T follicular helper cell (primary cell): ENCODE results near the gene CDH4.

Source experiments
- DNase-seq: peaks from one replicate; pipeline ENCODE4 v3.0.0-alpha.2; 2020; ENCODE audit warnings: low read depth

Gene CDH4

GRCh38 chr20:61634376-61635145, 382.5 kb downstream of the CDH4 start:
- DNase-seq = no peak

DNA sequence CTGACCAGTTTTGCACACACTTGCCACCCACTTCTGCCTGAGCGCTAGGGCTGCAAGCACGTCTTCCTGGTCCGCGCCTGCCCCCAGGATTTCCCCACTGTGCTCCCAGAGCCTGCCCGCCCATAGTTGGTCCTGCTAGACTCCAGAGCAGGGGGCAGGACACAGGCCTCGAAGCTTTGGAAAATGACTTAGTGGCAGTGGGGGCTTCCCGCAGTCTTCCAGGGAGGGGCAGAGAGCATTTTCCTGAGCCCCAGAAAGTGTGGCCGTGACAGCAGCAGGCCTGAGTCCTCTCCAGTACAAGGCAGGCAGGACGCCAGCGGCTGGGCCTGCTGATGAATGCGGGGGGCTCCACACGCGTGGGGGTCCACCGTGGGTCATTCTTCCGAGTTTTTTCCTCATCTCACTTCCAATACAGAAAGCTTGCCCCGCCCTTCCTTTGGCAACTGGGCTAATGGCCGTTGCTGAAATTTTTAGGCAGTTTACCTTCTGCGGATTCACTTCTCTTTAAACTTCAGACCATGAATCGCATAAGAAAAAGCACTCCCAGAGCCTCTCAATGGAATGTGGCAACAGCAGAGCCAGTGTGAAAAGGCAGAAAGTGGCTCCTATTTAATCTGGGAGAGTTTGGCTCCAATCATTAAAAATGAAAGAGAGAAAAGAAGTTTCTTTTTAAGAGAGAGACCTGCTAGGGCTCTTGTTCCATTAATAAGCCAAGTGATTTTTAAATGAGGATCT, 383.8 kb downstream of the CDH4 start:
- no peak for DNase-seq

DNA sequence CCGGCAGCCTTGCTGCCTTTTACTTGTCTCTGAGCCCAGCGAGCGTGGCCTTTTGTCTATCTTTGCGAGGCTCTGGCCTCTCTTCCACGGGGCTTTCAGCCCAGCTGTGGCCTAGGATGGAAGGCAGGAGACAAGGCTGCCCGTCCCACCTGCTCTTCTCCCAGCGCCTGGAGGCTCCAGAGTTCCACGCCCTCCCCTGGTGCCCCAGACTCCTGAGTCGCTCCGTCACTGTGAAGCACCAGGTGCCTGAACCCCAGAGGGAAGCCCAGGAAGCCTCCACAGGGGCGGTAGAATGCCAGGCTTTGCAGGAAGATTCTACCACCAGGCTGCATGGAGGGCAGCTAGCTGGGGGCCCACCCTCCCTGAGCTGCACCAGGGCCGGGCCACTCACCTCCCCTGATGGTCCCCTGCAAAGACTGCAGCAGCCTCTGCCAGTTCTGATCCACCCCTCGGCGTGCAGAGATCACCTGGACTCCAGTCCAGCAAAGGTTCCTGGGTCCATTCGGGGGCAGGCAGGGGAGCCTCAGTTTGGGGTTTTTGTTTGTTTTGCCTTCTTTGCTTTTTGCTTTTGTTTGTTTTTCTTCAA, 384.6 kb downstream of the CDH4 start:
- no peak for DNase-seq

- no peak for DNase-seq
Measured at GRCh38 chr20:61638802-61639585, 386.9 kb downstream of the CDH4 start.

GRCh38 chr20:61640131-61640870, 388.2 kb downstream of the CDH4 start:
- DNase-seq = no peak

GRCh38 chr20:61640871-61641245, 388.8 kb downstream of the CDH4 start:
- no peak for DNase-seq

GRCh38 chr20:61643656-61644377, 391.8 kb downstream of the CDH4 start:
- DNase-seq = no peak

GRCh38 chr20:61644378-61645076, 392.5 kb downstream of the CDH4 start:
- DNase-seq = no peak

- no peak for DNase-seq
Measured at GRCh38 chr20:61645732-61646131, 393.7 kb downstream of the CDH4 start.

DNA sequence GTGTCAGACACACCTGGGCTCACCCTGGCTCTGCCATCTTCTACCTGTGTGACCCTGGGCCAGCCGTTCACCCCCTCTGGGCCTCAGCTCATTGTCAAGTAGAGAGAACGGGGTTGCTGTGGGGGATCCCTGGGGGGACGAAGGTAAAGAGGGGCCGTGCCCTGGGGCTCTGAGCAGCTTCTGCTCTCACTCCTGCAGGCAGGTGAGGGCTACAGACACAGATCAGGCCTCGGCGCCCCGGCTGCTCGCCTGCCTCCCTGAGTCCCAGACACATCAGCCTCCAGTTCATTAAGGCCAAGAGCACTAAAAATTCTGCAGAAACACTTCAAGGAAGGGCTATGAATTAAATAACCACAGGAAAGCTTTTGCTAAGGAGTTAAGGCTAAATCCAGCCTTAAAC, 394.4 kb downstream of the CDH4 start:
- no peak for DNase-seq

GRCh38 chr20:61646986-61647385, 394.9 kb downstream of the CDH4 start:
- no peak for DNase-seq

DNA sequence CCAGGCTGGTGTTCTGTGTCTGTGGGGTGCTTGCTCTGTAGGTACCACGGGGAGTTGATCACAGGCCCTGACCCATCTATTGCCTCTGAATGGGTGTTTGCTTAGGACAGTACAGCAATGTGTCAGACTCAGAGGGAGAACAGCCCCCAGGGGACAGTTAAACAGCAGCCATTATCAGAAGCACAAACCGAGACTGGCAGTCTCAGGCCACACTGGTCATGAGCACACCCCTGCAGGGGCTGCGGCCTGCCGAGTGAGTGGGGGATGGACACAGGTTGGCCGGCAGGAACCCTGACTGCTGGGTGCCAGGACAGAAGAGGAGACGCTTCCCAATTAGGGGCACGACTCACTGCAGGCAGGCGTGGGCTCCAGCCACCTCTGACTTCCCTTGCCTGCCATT, 395.6 kb downstream of the CDH4 start:
- DNase-seq = no peak

GRCh38 chr20:61649105-61649859, 397.2 kb downstream of the CDH4 start:
- DNase-seq = no peak

GRCh38 chr20:61649860-61650162, 397.8 kb downstream of the CDH4 start:
- DNase-seq = no peak

- no peak for DNase-seq
Measured at GRCh38 chr20:61650912-61651733, 399.1 kb downstream of the CDH4 start.

GRCh38 chr20:61652146-61652545, 400.1 kb downstream of the CDH4 start:
- no peak for DNase-seq

DNA sequence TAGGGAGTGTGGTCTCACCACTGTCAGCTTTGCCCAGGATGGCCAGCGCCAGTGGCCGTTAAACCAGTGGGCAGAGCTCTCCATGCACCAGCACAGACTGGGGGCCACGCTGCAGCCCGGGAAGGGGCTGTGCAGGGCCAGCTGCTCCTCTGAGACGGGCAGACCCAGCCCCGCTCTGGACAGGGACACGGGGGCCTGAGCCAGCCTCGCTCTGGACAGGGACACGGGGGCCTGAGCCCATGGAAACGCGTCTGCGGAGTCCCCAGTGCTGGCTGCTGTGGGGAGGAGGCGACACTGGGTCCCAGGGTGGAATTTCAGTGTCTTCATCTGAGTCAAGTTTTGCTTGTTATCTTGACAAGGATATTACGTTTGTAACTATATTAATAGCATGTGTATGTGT, 402.7 kb downstream of the CDH4 start:
- DNase-seq = no peak

DNA sequence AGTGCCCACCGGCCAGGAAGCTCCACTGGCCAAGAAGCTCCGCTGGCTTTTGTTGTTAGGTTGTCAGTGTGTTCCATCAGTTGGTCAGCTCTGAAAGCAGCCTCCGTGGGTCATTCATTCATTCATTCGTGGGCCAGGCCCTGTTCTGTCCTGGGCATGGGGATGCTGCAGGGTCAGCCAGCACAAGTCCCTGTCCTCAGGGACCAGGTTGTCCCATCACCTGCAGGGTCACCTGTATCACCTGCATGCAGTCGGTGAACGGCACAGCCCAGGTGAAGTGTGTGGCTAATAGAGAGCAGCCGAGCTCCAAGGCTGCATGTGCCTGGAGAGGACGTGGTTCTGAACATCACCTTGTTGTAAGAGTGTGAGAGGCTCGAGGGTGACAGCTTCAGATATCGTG, 403.5 kb downstream of the CDH4 start:
- DNase-seq = no peak

GRCh38 chr20:61656198-61656597, 404.1 kb downstream of the CDH4 start:
- no peak for DNase-seq
